ENCODE measurements around the gene TRPM2. TPM values are rescaled to one million over a fixed set of nuclear protein-coding genes. Genes with fewer than 3 reads are reported as not detected.

TRPM2 gene
- polyA plus RNA-seq, 2 donors, result 1.2 to 1.7 TPM

DNA sequence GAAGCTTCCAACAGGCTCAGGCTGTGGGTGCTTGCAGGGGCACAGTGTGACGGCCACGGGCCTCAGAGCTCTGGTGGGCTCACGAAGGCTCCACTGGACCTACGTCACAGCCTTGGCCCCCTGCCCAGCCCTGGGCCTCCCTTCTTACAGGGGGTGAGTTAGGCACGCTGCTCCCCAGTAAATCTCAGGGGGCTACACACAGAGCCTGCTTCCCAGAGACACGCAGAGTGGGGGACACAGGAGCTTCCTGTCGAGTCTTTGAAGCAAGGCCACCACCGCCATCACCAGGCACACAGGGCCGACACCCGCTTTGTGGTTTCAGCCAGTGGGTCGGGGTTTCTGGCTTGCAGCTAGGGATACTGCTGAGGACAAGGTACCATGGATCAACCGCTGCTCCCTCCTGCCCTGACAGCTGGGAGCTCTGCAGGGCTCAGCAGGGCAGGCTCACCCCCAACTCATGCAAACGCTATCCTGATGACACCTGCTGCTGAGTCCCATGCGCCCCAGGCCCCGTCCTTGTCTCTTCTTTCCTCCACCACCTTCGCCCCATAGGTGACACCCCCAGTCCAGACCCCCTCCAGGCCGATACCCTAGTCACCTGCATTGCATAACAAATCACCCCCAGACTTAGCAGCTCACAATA is 8.8 kb upstream of the TRPM2 start:
- Histone ChIP-seq H3K4me3 (ENCODE audit: low read depth in 1 of 2, low read length in 2 of 2) (no peak overlapping the region), H3K4me1 (ENCODE audit: control insufficient read depth in 2 of 2, insufficient read depth in 2 of 2, low read length in 1 of 2) (no peaks in the 10 kb centered on the region), H3K27ac (ENCODE audit: low read depth in 2 of 2, low read length in 1 of 2) (no peak overlapping the region), H3K36me3 (ENCODE audit: control insufficient read depth in 2 of 2, insufficient read depth in 2 of 2, low read length in 1 of 2) (no peaks in the 10 kb centered on the region), H3K27me3 (ENCODE audit: control insufficient read depth in 1 of 2, insufficient read depth in 2 of 2, low read length in 2 of 2) (peaks cover 0 to 2% of the 10 kb centered on the region in 2 donors), H3K9me3 (ENCODE audit: control insufficient read depth in 2 of 2, insufficient read depth in 1 of 2, low read depth in 1 of 2, low read length in 1 of 2) (no peaks in the 10 kb centered on the region)
- 78 to 84% methylated on average over 17 of the region's 17 CpGs for WGBS, 2 donors

- Histone ChIP-seq H3K4me1 (ENCODE audit: control insufficient read depth in 2 of 2, insufficient read depth in 2 of 2, low read length in 1 of 2) (peaks cover 2 to 4% of the 10 kb centered on the region in 2 donors), H3K27ac (ENCODE audit: low read depth in 2 of 2, low read length in 1 of 2) (no peak overlapping the region), H3K9me3 (ENCODE audit: control insufficient read depth in 2 of 2, insufficient read depth in 1 of 2, low read depth in 1 of 2, low read length in 1 of 2) (no peaks in the 10 kb centered on the region), H3K4me3 (ENCODE audit: low read depth in 1 of 2, low read length in 2 of 2) (no peak overlapping the region), H3K36me3 (ENCODE audit: control insufficient read depth in 2 of 2, insufficient read depth in 2 of 2, low read length in 1 of 2) (no peaks in the 10 kb centered on the region), H3K27me3 (ENCODE audit: control insufficient read depth in 1 of 2, insufficient read depth in 2 of 2, low read length in 2 of 2) (peaks cover 2 to 6% of the 10 kb centered on the region in 2 donors)
- WGBS, 2 donors, result 54 to 62% methylated on average over 11 of the region's 11 CpGs
Observed at GRCh38 chr21:44345495-44345894, 7.9 kb upstream of the TRPM2 start.

DNA sequence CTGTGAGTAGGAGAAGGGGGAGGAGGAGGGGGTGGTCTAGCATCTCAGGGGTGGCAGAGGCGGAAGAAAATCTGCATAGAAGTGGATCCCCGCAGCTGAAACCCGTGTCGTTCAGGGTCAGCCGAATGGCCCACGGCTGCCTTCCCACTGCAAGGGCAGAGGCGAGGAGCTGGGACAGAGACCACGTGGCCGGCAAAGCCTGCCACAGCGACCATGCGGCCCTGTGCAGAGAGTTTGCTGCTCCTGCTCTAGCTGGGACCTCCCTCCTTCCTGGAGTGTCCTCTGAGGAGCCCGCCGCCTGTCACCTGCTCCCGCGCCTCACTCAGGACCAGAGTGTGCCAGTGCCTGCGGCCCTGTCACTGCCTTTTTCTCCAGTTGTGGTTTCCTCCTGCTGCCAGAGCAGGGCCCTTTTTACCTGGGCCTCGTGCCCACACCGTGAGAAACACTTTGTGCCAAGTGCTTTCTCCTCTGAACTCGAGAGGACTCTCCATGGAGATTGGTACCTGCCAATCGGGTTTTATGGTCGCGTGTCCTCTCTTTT is 5.4 kb upstream of the TRPM2 start:
- no peaks in the 10 kb centered on the region for H3K36me3 ChIP-seq (ENCODE audit: control insufficient read depth in 2 of 2, insufficient read depth in 2 of 2, low read length in 1 of 2)
- H3K27ac ChIP-seq (ENCODE audit: low read depth in 2 of 2, low read length in 1 of 2), result no peak overlapping the region
- H3K4me3 ChIP-seq (ENCODE audit: low read depth in 1 of 2, low read length in 2 of 2), result no peak overlapping the region
- WGBS, 2 donors, result 42 to 47% methylated on average over 22 of the region's 22 CpGs
- no peaks in the 10 kb centered on the region for H3K9me3 ChIP-seq (ENCODE audit: control insufficient read depth in 2 of 2, insufficient read depth in 1 of 2, low read depth in 1 of 2, low read length in 1 of 2)
- peaks cover 2 to 4% of the 10 kb centered on the region in 2 donors for H3K4me1 ChIP-seq (ENCODE audit: control insufficient read depth in 2 of 2, insufficient read depth in 2 of 2, low read length in 1 of 2)
- peaks cover 2 to 6% of the 10 kb centered on the region in 2 donors for H3K27me3 ChIP-seq (ENCODE audit: control insufficient read depth in 1 of 2, insufficient read depth in 2 of 2, low read length in 2 of 2)

- 93 to 94% methylated on average over 19 of the region's 19 CpGs for WGBS, 2 donors
- no peaks in the 10 kb centered on the region for H3K36me3 ChIP-seq (ENCODE audit: control insufficient read depth in 2 of 2, insufficient read depth in 2 of 2, low read length in 1 of 2)
- H3K4me3 ChIP-seq (ENCODE audit: low read depth in 1 of 2, low read length in 2 of 2), result no peak overlapping the region
- peaks cover 2 to 4% of the 10 kb centered on the region in 2 donors for H3K4me1 ChIP-seq (ENCODE audit: control insufficient read depth in 2 of 2, insufficient read depth in 2 of 2, low read length in 1 of 2)
- H3K27ac ChIP-seq (ENCODE audit: low read depth in 2 of 2, low read length in 1 of 2), result no peak overlapping the region
- H3K27me3 ChIP-seq (ENCODE audit: control insufficient read depth in 1 of 2, insufficient read depth in 2 of 2, low read length in 2 of 2), result peaks cover 2 to 6% of the 10 kb centered on the region in 2 donors
- H3K9me3 ChIP-seq (ENCODE audit: control insufficient read depth in 2 of 2, insufficient read depth in 1 of 2, low read depth in 1 of 2, low read length in 1 of 2), result no peaks in the 10 kb centered on the region
Observed at GRCh38 chr21:44348861-44349260, 4.6 kb upstream of the TRPM2 start.

DNA sequence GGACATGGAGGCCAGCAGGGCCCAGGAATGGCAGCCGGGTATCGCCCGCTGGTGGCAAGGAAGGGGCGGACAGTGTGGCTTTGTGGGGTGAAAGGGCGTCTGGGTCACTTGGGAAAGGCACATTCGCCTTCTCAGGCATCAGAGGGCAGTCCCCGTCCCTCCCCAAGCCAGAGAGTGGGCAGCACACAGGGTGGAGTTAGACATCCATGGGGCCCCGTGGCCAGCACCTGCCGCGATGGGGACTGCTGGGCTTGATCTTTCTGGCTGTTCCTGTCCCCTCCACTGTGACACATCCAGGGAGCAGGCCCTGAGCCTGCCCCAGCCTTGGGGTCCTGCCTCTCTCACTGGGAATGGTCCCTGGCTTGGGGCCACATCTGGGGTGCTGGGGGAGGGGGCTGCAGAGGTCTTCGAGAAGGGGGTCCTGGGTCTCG is 4.0 kb upstream of the TRPM2 start:
- Histone ChIP-seq H3K27ac (ENCODE audit: low read depth in 2 of 2, low read length in 1 of 2) (no peak overlapping the region), H3K9me3 (ENCODE audit: control insufficient read depth in 2 of 2, insufficient read depth in 1 of 2, low read depth in 1 of 2, low read length in 1 of 2) (no peaks in the 10 kb centered on the region), H3K4me3 (ENCODE audit: low read depth in 1 of 2, low read length in 2 of 2) (no peak overlapping the region), H3K27me3 (ENCODE audit: control insufficient read depth in 1 of 2, insufficient read depth in 2 of 2, low read length in 2 of 2) (peaks cover 2 to 6% of the 10 kb centered on the region in 2 donors), H3K36me3 (ENCODE audit: control insufficient read depth in 2 of 2, insufficient read depth in 2 of 2, low read length in 1 of 2) (no peaks in the 10 kb centered on the region), H3K4me1 (ENCODE audit: control insufficient read depth in 2 of 2, insufficient read depth in 2 of 2, low read length in 1 of 2) (peaks cover 2 to 4% of the 10 kb centered on the region in 2 donors)
- 76 to 77% methylated on average over 12 of the region's 12 CpGs for WGBS, 2 donors

DNA sequence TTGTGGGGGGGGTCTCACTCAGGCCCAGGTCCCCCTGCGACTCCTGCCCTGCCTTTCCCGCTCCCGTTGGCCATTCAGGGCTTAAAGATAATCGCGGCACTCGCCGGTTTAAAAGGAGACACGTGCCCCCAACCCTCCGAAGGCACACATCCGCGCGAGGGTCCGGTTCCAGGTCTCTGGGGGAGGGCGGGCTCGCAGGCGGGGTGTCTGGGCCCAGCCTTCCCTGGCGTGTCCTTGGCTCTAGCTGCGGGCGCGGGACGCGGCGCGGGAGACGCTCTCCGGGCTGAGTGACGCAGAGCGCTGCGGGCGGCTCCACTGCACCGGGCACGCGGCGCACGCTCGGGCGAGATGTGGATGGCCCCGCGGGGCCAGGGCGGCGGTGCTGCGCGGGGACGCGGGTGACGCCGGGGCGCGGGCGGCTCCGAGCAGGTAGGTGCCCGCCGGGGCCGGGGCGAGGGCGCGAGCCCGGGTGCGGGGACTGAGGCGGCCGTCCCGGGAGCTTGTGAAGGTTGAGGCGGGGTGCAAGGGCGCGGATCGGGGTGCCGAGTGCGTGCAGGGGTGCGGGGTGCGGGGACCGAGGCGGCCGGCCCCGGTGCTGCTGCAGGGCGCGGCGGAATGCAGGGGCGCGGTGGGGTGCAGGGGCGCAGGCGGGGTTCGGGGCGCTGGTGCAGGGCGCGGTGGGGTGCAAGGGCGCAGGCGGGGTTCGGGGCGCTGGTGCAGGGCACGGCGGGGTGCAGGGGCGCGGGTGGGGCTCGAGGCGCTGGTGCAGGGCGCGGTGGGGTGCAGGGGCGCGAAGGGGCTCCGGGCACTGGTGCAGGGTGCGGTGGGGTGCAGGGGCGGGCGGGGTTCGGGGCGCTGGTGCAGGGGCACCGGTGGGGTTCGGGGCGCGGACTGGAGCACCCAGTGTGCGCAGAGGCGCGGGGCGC is 3.3 kb upstream of the TRPM2 start:
- no peak overlapping the region for H3K27ac ChIP-seq (ENCODE audit: low read depth in 2 of 2, low read length in 1 of 2)
- WGBS, 2 donors, result 6 to 11% methylated on average over 85 to 113 of the region's 113 CpGs
- H3K4me3 ChIP-seq (ENCODE audit: low read depth in 1 of 2, low read length in 2 of 2), result peak overlapping the region in 1 of 2 donors; percentile 9
- H3K4me1 ChIP-seq (ENCODE audit: control insufficient read depth in 2 of 2, insufficient read depth in 2 of 2, low read length in 1 of 2), result peaks cover 2 to 4% of the 10 kb centered on the region in 2 donors
- H3K27me3 ChIP-seq (ENCODE audit: control insufficient read depth in 1 of 2, insufficient read depth in 2 of 2, low read length in 2 of 2), result peaks cover 2 to 6% of the 10 kb centered on the region in 2 donors
- no peaks in the 10 kb centered on the region for H3K9me3 ChIP-seq (ENCODE audit: control insufficient read depth in 2 of 2, insufficient read depth in 1 of 2, low read depth in 1 of 2, low read length in 1 of 2)
- no peaks in the 10 kb centered on the region for H3K36me3 ChIP-seq (ENCODE audit: control insufficient read depth in 2 of 2, insufficient read depth in 2 of 2, low read length in 1 of 2)

DNA sequence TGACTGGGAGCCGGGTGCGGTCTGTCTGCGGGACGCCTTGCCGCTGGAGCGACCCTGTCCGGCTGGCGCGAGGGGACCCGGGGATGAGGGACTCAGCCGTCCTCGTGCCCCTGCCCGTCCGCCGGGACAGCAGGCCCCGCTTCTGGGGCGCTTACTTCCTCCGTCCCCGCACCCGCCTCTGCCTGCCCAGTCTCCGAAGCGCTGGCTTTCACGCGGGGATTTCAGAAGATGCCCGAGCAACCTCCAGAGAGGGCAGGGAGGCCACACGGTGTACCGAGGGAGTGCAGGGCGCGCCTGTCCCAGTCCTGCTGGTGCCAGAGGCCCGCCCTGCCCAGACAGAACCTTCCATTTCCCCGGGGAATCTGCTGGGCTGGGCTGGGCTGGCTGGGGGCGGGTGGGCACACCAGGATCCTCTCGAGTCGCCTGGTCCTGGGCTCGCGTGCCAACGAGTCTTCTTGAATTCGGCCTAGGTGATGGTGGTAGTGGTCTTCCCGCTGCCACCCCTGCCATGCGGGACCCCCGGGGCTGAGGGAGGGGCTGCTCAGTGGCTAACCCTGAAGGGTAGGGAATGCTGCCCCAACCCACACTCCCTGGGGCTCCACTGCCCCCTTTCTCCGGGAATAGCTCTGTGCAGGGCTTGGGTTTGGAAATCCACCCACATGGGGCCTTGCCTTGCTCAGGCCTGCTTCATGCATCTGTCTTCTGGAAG is 2.5 kb upstream of the TRPM2 start:
- H3K4me3 ChIP-seq (ENCODE audit: low read depth in 1 of 2, low read length in 2 of 2), result no peak overlapping the region
- 31 to 32% methylated on average over 42 of the region's 42 CpGs for WGBS, 2 donors

GRCh38 chr21:44351535-44352252 is 1.7 kb upstream of the TRPM2 start:
- Histone ChIP-seq H3K36me3 (ENCODE audit: control insufficient read depth in 2 of 2, insufficient read depth in 2 of 2, low read length in 1 of 2) (no peaks in the 10 kb centered on the region), H3K27me3 (ENCODE audit: control insufficient read depth in 1 of 2, insufficient read depth in 2 of 2, low read length in 2 of 2) (peaks cover 2 to 6% of the 10 kb centered on the region in 2 donors), H3K9me3 (ENCODE audit: control insufficient read depth in 2 of 2, insufficient read depth in 1 of 2, low read depth in 1 of 2, low read length in 1 of 2) (no peaks in the 10 kb centered on the region), H3K4me3 (ENCODE audit: low read depth in 1 of 2, low read length in 2 of 2) (no peak overlapping the region), H3K4me1 (ENCODE audit: control insufficient read depth in 2 of 2, insufficient read depth in 2 of 2, low read length in 1 of 2) (peaks cover 4 to 5% of the 10 kb centered on the region in 2 donors), H3K27ac (ENCODE audit: low read depth in 2 of 2, low read length in 1 of 2) (no peak overlapping the region)
- 82 to 85% methylated on average over 18 of the region's 18 CpGs for WGBS, 2 donors

More for the DNA sequence above, 2.5 kb upstream of the TRPM2 start:
- Histone ChIP-seq H3K4me1 (ENCODE audit: control insufficient read depth in 2 of 2, insufficient read depth in 2 of 2, low read length in 1 of 2) (peaks cover 4 to 5% of the 10 kb centered on the region in 2 donors), H3K27ac (ENCODE audit: low read depth in 2 of 2, low read length in 1 of 2) (no peak overlapping the region), H3K9me3 (ENCODE audit: control insufficient read depth in 2 of 2, insufficient read depth in 1 of 2, low read depth in 1 of 2, low read length in 1 of 2) (no peaks in the 10 kb centered on the region), H3K36me3 (ENCODE audit: control insufficient read depth in 2 of 2, insufficient read depth in 2 of 2, low read length in 1 of 2) (no peaks in the 10 kb centered on the region), H3K27me3 (ENCODE audit: control insufficient read depth in 1 of 2, insufficient read depth in 2 of 2, low read length in 2 of 2) (peaks cover 2 to 6% of the 10 kb centered on the region in 2 donors)

Data from esophagus (tissue), 2 donors.